ENCODE data around the gene GPM6B.

Gene GPM6B

DNA sequence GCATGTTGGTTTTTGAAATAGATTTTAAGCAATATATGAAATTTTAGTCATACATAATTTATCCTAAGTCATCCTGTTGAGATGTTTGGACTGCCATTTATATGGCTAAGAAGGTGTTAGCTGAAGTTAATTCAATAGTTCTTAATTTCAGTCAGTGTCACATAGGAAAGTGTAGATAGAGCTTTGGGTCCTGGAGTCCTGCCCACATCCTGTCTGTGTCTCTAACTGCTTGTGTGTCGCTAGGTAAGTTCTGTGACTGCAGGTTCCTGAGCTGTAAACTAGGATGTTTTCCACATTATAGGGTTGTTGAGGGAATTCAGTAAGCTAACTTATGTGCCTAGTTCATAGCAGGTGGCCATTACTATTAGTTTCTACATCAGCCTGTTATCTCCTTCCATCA lies 61.6 kb downstream of the GPM6B start:
- no peak for TF ChIP-seq EZH2phosphoT487 (IDR thresholded peaks at IDR 0.05; ENCODE audit: borderline replicate concordance, low read length)
- TF ChIP-seq, protein P1, sequence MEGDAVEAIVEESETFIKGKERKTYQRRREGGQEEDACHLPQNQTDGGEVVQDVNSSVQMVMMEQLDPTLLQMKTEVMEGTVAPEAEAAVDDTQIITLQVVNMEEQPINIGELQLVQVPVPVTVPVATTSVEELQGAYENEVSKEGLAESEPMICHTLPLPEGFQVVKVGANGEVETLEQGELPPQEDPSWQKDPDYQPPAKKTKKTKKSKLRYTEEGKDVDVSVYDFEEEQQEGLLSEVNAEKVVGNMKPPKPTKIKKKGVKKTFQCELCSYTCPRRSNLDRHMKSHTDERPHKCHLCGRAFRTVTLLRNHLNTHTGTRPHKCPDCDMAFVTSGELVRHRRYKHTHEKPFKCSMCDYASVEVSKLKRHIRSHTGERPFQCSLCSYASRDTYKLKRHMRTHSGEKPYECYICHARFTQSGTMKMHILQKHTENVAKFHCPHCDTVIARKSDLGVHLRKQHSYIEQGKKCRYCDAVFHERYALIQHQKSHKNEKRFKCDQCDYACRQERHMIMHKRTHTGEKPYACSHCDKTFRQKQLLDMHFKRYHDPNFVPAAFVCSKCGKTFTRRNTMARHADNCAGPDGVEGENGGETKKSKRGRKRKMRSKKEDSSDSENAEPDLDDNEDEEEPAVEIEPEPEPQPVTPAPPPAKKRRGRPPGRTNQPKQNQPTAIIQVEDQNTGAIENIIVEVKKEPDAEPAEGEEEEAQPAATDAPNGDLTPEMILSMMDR (IDR thresholded peaks at IDR 0.05; ENCODE audit: low read depth, low read length, poor library complexity, severe bottlenecking): no peak

DNA sequence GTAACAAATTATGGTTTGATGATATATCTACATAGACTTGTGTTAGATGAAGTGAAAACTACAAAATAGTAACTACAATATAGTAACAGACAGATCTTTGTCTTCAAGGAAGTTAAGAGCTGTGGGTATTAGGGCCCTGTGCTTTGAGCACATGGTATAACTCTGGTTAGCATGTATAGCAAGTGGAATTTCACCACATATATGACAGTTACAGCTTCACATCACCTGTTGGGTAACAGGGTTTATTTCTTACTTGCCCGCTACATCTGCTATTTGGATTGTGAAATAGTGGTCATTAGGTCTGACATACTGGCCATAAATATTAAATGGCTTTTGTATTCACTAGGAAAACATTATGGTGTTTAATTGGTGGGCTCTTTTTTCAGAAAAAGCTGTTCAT lies 62.1 kb downstream of the GPM6B start:
- Histone ChIP-seq H3F3A (ENCODE audit: control insufficient read depth, insufficient read depth) (peaks cover 20% of the 10 kb centered on the region), H3K4me1 (ENCODE audit: control insufficient read depth, low read length) (peaks cover 62% of the 10 kb centered on the region), H4K20me1 (ENCODE audit: control insufficient read depth, insufficient read depth, low read depth, low read length) (no peaks in the 10 kb centered on the region), H3K4me2 (ENCODE audit: low read length) (peak overlapping the region; percentile 11; the same call in 1 of the 2 replicates), H3K27ac (ENCODE audit: low read depth, low read length) (peak overlapping the region; percentile 30; the same call in 1 of the 2 replicates), H3K9me3 (ENCODE audit: control insufficient read depth, insufficient read depth, low read length) (no peaks in the 10 kb centered on the region), H3K4me3 (ENCODE audit: low read length) (no peak overlapping the region), H3K27me3 (ENCODE audit: control insufficient read depth, low read length) (no peaks in the 10 kb centered on the region), H3K9me2 (replicated peaks; ENCODE audit: control insufficient read depth, low read length) (no peaks in the 10 kb centered on the region), H3K79me2 (ENCODE audit: control insufficient read depth, low read length) (peaks cover 12% of the 10 kb centered on the region), H3K36me3 (ENCODE audit: control insufficient read depth, low read length) (peaks cover 81% of the 10 kb centered on the region)
- TF ChIP-seq, protein P1 (IDR thresholded peaks at IDR 0.05; ENCODE audit: low read depth, low read length, poor library complexity, severe bottlenecking): no peak
- no peak for TF ChIP-seq EZH2phosphoT487 (IDR thresholded peaks at IDR 0.05; ENCODE audit: borderline replicate concordance, low read length)

More for the DNA sequence above, 61.6 kb downstream of the GPM6B start:
- H3K9me2 ChIP-seq (replicated peaks; ENCODE audit: control insufficient read depth, low read length): no peaks in the 10 kb centered on the region
- peaks cover 81% of the 10 kb centered on the region for H3K36me3 ChIP-seq (ENCODE audit: control insufficient read depth, low read length)
- H3K4me2 ChIP-seq (ENCODE audit: low read length): peak overlapping the region; percentile 11; the same call in 1 of the 2 replicates
- peak overlapping the region; percentile 30; the same call in 1 of the 2 replicates for H3K27ac ChIP-seq (ENCODE audit: low read depth, low read length)
- H3K79me2 ChIP-seq (ENCODE audit: control insufficient read depth, low read length): peaks cover 10% of the 10 kb centered on the region
- H3K27me3 ChIP-seq (ENCODE audit: control insufficient read depth, low read length): no peaks in the 10 kb centered on the region
- no peak overlapping the region for H3K4me3 ChIP-seq (ENCODE audit: low read length)
- no peaks in the 10 kb centered on the region for H4K20me1 ChIP-seq (ENCODE audit: control insufficient read depth, insufficient read depth, low read depth, low read length)
- H3F3A ChIP-seq (ENCODE audit: control insufficient read depth, insufficient read depth): peaks cover 20% of the 10 kb centered on the region
- no peaks in the 10 kb centered on the region for H3K9me3 ChIP-seq (ENCODE audit: control insufficient read depth, insufficient read depth, low read length)
- peaks cover 65% of the 10 kb centered on the region for H3K4me1 ChIP-seq (ENCODE audit: control insufficient read depth, low read length)

DNA sequence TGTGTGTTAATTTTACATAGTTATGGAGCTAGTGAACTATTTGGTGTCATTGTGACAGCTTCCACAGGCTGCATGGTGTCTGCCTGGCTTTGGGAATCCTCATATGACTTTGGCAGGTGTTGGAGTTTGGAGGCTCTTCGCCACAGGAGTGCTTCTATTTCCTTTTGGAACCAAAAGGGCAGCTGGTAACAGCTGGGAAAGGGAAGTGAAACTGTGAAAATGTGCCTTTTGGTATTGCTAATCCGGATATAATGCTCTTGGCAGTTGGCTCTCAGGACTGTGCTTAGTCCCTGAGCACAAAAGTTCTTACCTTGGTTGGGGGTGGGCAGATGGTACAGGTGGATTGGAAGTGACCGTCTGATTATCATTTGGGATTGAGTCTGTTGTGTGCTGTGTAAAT lies 64.2 kb downstream of the GPM6B start:
- Histone ChIP-seq H3K9me3 (ENCODE audit: control insufficient read depth, insufficient read depth, low read length) (no peaks in the 10 kb centered on the region), H3K9me2 (replicated peaks; ENCODE audit: control insufficient read depth, low read length) (no peaks in the 10 kb centered on the region), H3K27ac (ENCODE audit: low read depth, low read length) (0 out of 2 replicates have a peak overlapping the region, but pooled peaks have one; percentile 6), H3K4me3 (ENCODE audit: low read length) (no peak overlapping the region), H3K36me3 (ENCODE audit: control insufficient read depth, low read length) (peaks cover 75% of the 10 kb centered on the region), H3K4me1 (ENCODE audit: control insufficient read depth, low read length) (peaks cover 40% of the 10 kb centered on the region), H3K4me2 (ENCODE audit: low read length) (no peak overlapping the region), H3F3A (ENCODE audit: control insufficient read depth, insufficient read depth) (peaks cover 5% of the 10 kb centered on the region; the same call in 1 of the 2 replicates), H3K27me3 (ENCODE audit: control insufficient read depth, low read length) (no peaks in the 10 kb centered on the region), H4K20me1 (ENCODE audit: control insufficient read depth, insufficient read depth, low read depth, low read length) (no peaks in the 10 kb centered on the region), H3K79me2 (ENCODE audit: control insufficient read depth, low read length) (peaks cover 14% of the 10 kb centered on the region)
- TF ChIP-seq, protein P1 (IDR thresholded peaks at IDR 0.05; ENCODE audit: low read depth, low read length, poor library complexity, severe bottlenecking): no peak
- TF ChIP-seq EZH2phosphoT487 (IDR thresholded peaks at IDR 0.05; ENCODE audit: borderline replicate concordance, low read length): no peak
